ENCODE measurements around the gene ZNF526. TPM values are rescaled to one million over a fixed set of nuclear protein-coding genes. Genes with fewer than 3 reads are reported as not detected.

Gene ZNF526
- total RNA-seq, 1 donor from 2014 or later: 6.5 TPM

GRCh38 chr19:42276284-42276683 is 56.2 kb downstream of the ZNF526 start:
- Histone ChIP-seq H3K4me1 (peaks cover 14% of the 10 kb centered on the region), H2AFZ (replicated peaks) (no peak overlapping the region), H3K4me2 (no peak overlapping the region), H3K79me2 (ENCODE audit: low read depth) (peaks cover 9% of the 10 kb centered on the region), H3F3A (ENCODE audit: low read depth) (peaks cover 24% of the 10 kb centered on the region), H3K4me3 (no peak overlapping the region), H3K27me3 (no peaks in the 10 kb centered on the region), H3K9me3 (ENCODE audit: low read depth) (no peaks in the 10 kb centered on the region), H4K20me1 (ENCODE audit: low read depth) (peaks cover 4% of the 10 kb centered on the region), H3K27ac (no peak overlapping the region), H3K9ac (no peak overlapping the region), H3K36me3 (no peaks in the 10 kb centered on the region)
- no peak for DNase-seq (ENCODE audit: low spot score)
- no peak overlapping the region for H3K4me3 Mint-ChIP-seq
- H3K27me3 Mint-ChIP-seq (ENCODE audit: insufficient read depth, low read depth): peaks cover 5% of the 10 kb centered on the region
- peak overlapping the region; percentile 42 for H3K27ac Mint-ChIP-seq
- no peak for TF ChIP-seq EZH2 (IDR thresholded peaks at IDR 0.05)
- no peak for TF ChIP-seq EZH2phosphoT487 (IDR thresholded peaks at IDR 0.05)
- TF ChIP-seq, protein P1, sequence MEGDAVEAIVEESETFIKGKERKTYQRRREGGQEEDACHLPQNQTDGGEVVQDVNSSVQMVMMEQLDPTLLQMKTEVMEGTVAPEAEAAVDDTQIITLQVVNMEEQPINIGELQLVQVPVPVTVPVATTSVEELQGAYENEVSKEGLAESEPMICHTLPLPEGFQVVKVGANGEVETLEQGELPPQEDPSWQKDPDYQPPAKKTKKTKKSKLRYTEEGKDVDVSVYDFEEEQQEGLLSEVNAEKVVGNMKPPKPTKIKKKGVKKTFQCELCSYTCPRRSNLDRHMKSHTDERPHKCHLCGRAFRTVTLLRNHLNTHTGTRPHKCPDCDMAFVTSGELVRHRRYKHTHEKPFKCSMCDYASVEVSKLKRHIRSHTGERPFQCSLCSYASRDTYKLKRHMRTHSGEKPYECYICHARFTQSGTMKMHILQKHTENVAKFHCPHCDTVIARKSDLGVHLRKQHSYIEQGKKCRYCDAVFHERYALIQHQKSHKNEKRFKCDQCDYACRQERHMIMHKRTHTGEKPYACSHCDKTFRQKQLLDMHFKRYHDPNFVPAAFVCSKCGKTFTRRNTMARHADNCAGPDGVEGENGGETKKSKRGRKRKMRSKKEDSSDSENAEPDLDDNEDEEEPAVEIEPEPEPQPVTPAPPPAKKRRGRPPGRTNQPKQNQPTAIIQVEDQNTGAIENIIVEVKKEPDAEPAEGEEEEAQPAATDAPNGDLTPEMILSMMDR (IDR thresholded peaks at IDR 0.05): no peak
- H3K4me1 Mint-ChIP-seq: peaks cover 27% of the 10 kb centered on the region
- H3K9me3 Mint-ChIP-seq: no peaks in the 10 kb centered on the region
- peaks cover 8% of the 10 kb centered on the region for H3K36me3 Mint-ChIP-seq

- H3K27me3 ChIP-seq: no peaks in the 10 kb centered on the region
- H3K9ac ChIP-seq: no peak overlapping the region
- no peak overlapping the region for H3K4me2 ChIP-seq
- Mint-ChIP-seq H3K9me3 (no peaks in the 10 kb centered on the region), H3K27ac (no peak overlapping the region), H3K4me3 (no peak overlapping the region), H3K27me3 (ENCODE audit: insufficient read depth, low read depth) (peaks cover 8% of the 10 kb centered on the region), H3K4me1 (peaks cover 30% of the 10 kb centered on the region), H3K36me3 (peaks cover 8% of the 10 kb centered on the region)
- peaks cover 20% of the 10 kb centered on the region for H3K4me1 ChIP-seq
- peaks cover 9% of the 10 kb centered on the region for H3K79me2 ChIP-seq (ENCODE audit: low read depth)
- H3K9me3 ChIP-seq (ENCODE audit: low read depth): no peaks in the 10 kb centered on the region
- H3K36me3 ChIP-seq: no peaks in the 10 kb centered on the region
- no peak overlapping the region for H2AFZ ChIP-seq (replicated peaks)
- no peak for DNase-seq (ENCODE audit: low spot score)
- H4K20me1 ChIP-seq (ENCODE audit: low read depth): peaks cover 4% of the 10 kb centered on the region
- TF ChIP-seq, protein P1 (IDR thresholded peaks at IDR 0.05): no peak
- no peak for TF ChIP-seq EZH2 (IDR thresholded peaks at IDR 0.05)
- TF ChIP-seq EZH2phosphoT487 (IDR thresholded peaks at IDR 0.05): no peak
- no peak overlapping the region for H3K4me3 ChIP-seq
- no peak overlapping the region for H3K27ac ChIP-seq
- H3F3A ChIP-seq (ENCODE audit: low read depth): peaks cover 30% of the 10 kb centered on the region
Measured at GRCh38 chr19:42276821-42277220, 56.7 kb downstream of the ZNF526 start.

Other genes starting within 250 kb of the ZNF526 start
- 1.6 TPM in 1 of 2 replicates, not detected in the other for gene ATP1A3, start 226.1 kb upstream of the ZNF526 start, total RNA-seq (ENCODE audit: low replicate concordance)
- 5.8 and 19.4 TPM in 2 replicates for gene GRIK5, start 150.1 kb upstream of the ZNF526 start, total RNA-seq (ENCODE audit: low replicate concordance)
- gene ZNF574, start 144.1 kb upstream of the ZNF526 start, total RNA-seq (ENCODE audit: low replicate concordance): 13.4 and 35.6 TPM in 2 replicates
- 0.31 and 0.69 TPM in 2 replicates for gene POU2F2, start 87.9 kb upstream of the ZNF526 start, total RNA-seq (ENCODE audit: low replicate concordance)
- 19.8 and 54.2 TPM in 2 replicates for gene DEDD2, start 2.6 kb upstream of the ZNF526 start, total RNA-seq (ENCODE audit: low replicate concordance)
- gene GSK3A, start 22.3 kb downstream of the ZNF526 start, total RNA-seq (ENCODE audit: low replicate concordance): 22.5 and 41.3 TPM in 2 replicates
- 43.1 and 94.8 TPM in 2 replicates for gene ERF, start 34.8 kb downstream of the ZNF526 start, total RNA-seq (ENCODE audit: low replicate concordance)
- gene CIC, start 48.9 kb downstream of the ZNF526 start, total RNA-seq (ENCODE audit: low replicate concordance): 5.2 and 28.1 TPM in 2 replicates
- gene PRR19, start 81.8 kb downstream of the ZNF526 start, total RNA-seq (ENCODE audit: low replicate concordance): 1.0 TPM in 2 replicates
- gene PAFAH1B3, start 82.3 kb downstream of the ZNF526 start, total RNA-seq (ENCODE audit: low replicate concordance): 63.2 and 106 TPM in 2 replicates
- gene TMEM145, start 93.0 kb downstream of the ZNF526 start, total RNA-seq (ENCODE audit: low replicate concordance): 0.37 and 6.6 TPM in 2 replicates
- gene MEGF8, start 105.3 kb downstream of the ZNF526 start, total RNA-seq (ENCODE audit: low replicate concordance): 7.3 and 21.4 TPM in 2 replicates
- 2.9 and 3.2 TPM in 2 replicates for gene CNFN, start 170.0 kb downstream of the ZNF526 start, total RNA-seq (ENCODE audit: low replicate concordance)
- gene LIPE, start 207.1 kb downstream of the ZNF526 start, total RNA-seq (ENCODE audit: low replicate concordance): 3.5 and 5.0 TPM in 2 replicates
- 0.12 TPM in 1 of 2 replicates, not detected in the other for gene CXCL17, start 222.6 kb downstream of the ZNF526 start, total RNA-seq (ENCODE audit: low replicate concordance)

Data from neural progenitor cell (in vitro differentiated cells).